OCI-LY1 (cell line): Measurements from ENCODE around the gene QKI.

Experiments used
- H2AFZ ChIP-seq: fragments of 200-600 bp; sonication (generic), shearing (Covaris generic); 2 replicates; pipeline ENCODE4 v1.6.0; 2014; ENCODE audit warnings: antibody characterized with exemption, mild to moderate bottlenecking, low read length
- H3F3A ChIP-seq: fragments of 200-600 bp; sonication (generic), shearing (Covaris generic); 2 replicates; pipeline ENCODE4 v1.6.0; 2014; ENCODE audit warnings: mild to moderate bottlenecking, antibody characterized with exemption, low read length, moderate library complexity; ENCODE audit not compliant: insufficient read depth
- H3K27ac ChIP-seq: fragments of 200-600 bp; sonication (generic); 2 replicates; pipeline ENCODE4 v1.5.1; 2014; ENCODE audit warnings: low read length, mixed run types, mild to moderate bottlenecking, low read depth; ENCODE audit not compliant: poor library complexity, severe bottlenecking
- H3K27me3 ChIP-seq: fragments of 200-600 bp; sonication (generic); 2 replicates; pipeline ENCODE4 v1.6.0; 2014; ENCODE audit warnings: antibody characterized with exemption, mild to moderate bottlenecking, low read length, moderate library complexity; ENCODE audit not compliant: insufficient read depth
- H3K36me3 ChIP-seq: fragments of 200-600 bp; sonication (generic); 2 replicates; pipeline ENCODE4 v1.6.1; 2014; ENCODE audit warnings: mild to moderate bottlenecking, antibody characterized with exemption, low read length, moderate library complexity, mixed read lengths; ENCODE audit not compliant: insufficient read depth
- H3K4me1 ChIP-seq: fragments of 200-600 bp; sonication (generic); 2 replicates; pipeline ENCODE4 v1.5.1; 2014; ENCODE audit warnings: mild to moderate bottlenecking, low read length, moderate library complexity; ENCODE audit not compliant: insufficient read depth, severe bottlenecking
- H3K4me2 ChIP-seq: fragments of 200-600 bp; sonication (generic), shearing (Covaris generic); 2 replicates; pipeline ENCODE4 v1.6.1; 2014; ENCODE audit warnings: low read length
- H3K4me3 ChIP-seq: fragments of 200-600 bp; sonication (generic); 2 replicates; pipeline ENCODE4 v1.5.1; 2014; ENCODE audit warnings: low read length, low read depth, mild to moderate bottlenecking, mixed read lengths; ENCODE audit not compliant: poor library complexity, severe bottlenecking
- H3K79me2 ChIP-seq: fragments of 200-600 bp; shearing (Covaris generic); 2 replicates; pipeline ENCODE4 v1.6.1; 2016; ENCODE audit warnings: mixed run types, low read length, mixed read lengths; ENCODE audit not compliant: insufficient read depth
- H3K9ac ChIP-seq: fragments of 200-600 bp; sonication (generic), shearing (Covaris generic); 2 replicates; pipeline ENCODE4 v1.6.1; 2014; ENCODE audit warnings: mild to moderate bottlenecking, low read length, mixed read lengths
- H3K9me2 ChIP-seq: fragments of 200-600 bp; sonication (generic), shearing (Covaris generic); 2 replicates; pipeline ENCODE4 v1.6.1; 2014; ENCODE audit warnings: low read depth, mild to moderate bottlenecking, low read length, mixed read lengths
- H3K9me3 ChIP-seq: fragments of 200-600 bp; shearing (Covaris generic); 2 replicates; pipeline ENCODE4 v1.6.1; 2014; ENCODE audit warnings: low read length, mixed read lengths
- H4K20me1 ChIP-seq: fragments of 200-600 bp; sonication (generic), shearing (Covaris generic); 2 replicates; pipeline ENCODE4 v1.6.0; 2016; ENCODE audit warnings: mild to moderate bottlenecking, low read length; ENCODE audit not compliant: insufficient read depth
- CTCF ChIP-seq: fragments of 200-600 bp; sonication (generic), shearing (Covaris generic); IDR thresholded peaks from 2 replicates; pipeline ENCODE4 v1.5.1; 2017; ENCODE audit warnings: mild to moderate bottlenecking, antibody characterized with exemption, low read length, moderate library complexity, mixed read lengths
- EZH2 ChIP-seq: fragments of 200-600 bp; sonication (generic), shearing (Covaris generic); IDR thresholded peaks from 2 replicates; pipeline ENCODE4 v1.8.0; 2017; ENCODE audit warnings: borderline replicate concordance, mixed run types, mild to moderate bottlenecking, antibody characterized with exemption, low read length, moderate library complexity, mixed read lengths

Gene QKI

GRCh38 chr6:163395831-163396185, 18.7 kb upstream of the QKI start:
- TF ChIP-seq CTCF (no peak), EZH2 (no peak)
- no peak overlapping the region for H3K9ac ChIP-seq
- no peaks in the 10 kb centered on the region for H3K79me2 ChIP-seq
- peaks cover 4% of the 10 kb centered on the region; the same call in 1 of the 2 replicates for H3K27me3 ChIP-seq
- no peaks in the 10 kb centered on the region for H3K4me1 ChIP-seq
- no peaks in the 10 kb centered on the region for H3K9me2 ChIP-seq
- no peak overlapping the region for H3K27ac ChIP-seq
- H3F3A ChIP-seq: no peaks in the 10 kb centered on the region
- H3K4me2 ChIP-seq: no peak overlapping the region
- no peak overlapping the region for H3K4me3 ChIP-seq
- H3K9me3 ChIP-seq: no peaks in the 10 kb centered on the region
- no peaks in the 10 kb centered on the region for H3K36me3 ChIP-seq
- no peak overlapping the region for H2AFZ ChIP-seq
- H4K20me1 ChIP-seq: no peaks in the 10 kb centered on the region

- no peak overlapping the region for H3K9ac ChIP-seq
- peaks cover 4% of the 10 kb centered on the region; the same call in 1 of the 2 replicates for H3K27me3 ChIP-seq
- H3K36me3 ChIP-seq: no peaks in the 10 kb centered on the region
- H3K9me2 ChIP-seq: no peaks in the 10 kb centered on the region
- no peak overlapping the region for H2AFZ ChIP-seq
- no peaks in the 10 kb centered on the region for H3K79me2 ChIP-seq
- H3K4me3 ChIP-seq: no peak overlapping the region
- no peak overlapping the region for H3K27ac ChIP-seq
- no peaks in the 10 kb centered on the region for H4K20me1 ChIP-seq
- H3K9me3 ChIP-seq: no peaks in the 10 kb centered on the region
- H3K4me2 ChIP-seq: no peak overlapping the region
- TF ChIP-seq EZH2: no peak
- no peaks in the 10 kb centered on the region for H3F3A ChIP-seq
- H3K4me1 ChIP-seq: no peaks in the 10 kb centered on the region
These were observed 17.2 kb upstream of the QKI start for GRCh38 chr6:163397326-163397725.

GRCh38 chr6:163398115-163398514, 16.4 kb upstream of the QKI start:
- no peaks in the 10 kb centered on the region for H3K9me3 ChIP-seq
- H3K4me2 ChIP-seq: no peak overlapping the region
- H3K27me3 ChIP-seq: peaks cover 4% of the 10 kb centered on the region; the same call in 1 of the 2 replicates
- TF ChIP-seq EZH2 (no peak), CTCF (no peak)
- no peaks in the 10 kb centered on the region for H3K36me3 ChIP-seq
- no peak overlapping the region for H2AFZ ChIP-seq
- H3K4me3 ChIP-seq: no peak overlapping the region
- no peaks in the 10 kb centered on the region for H3K4me1 ChIP-seq
- no peaks in the 10 kb centered on the region for H3K79me2 ChIP-seq
- no peaks in the 10 kb centered on the region for H4K20me1 ChIP-seq
- no peak overlapping the region for H3K27ac ChIP-seq
- no peak overlapping the region for H3K9ac ChIP-seq
- H3F3A ChIP-seq: no peaks in the 10 kb centered on the region
- H3K9me2 ChIP-seq: no peaks in the 10 kb centered on the region

GRCh38 chr6:163398815-163399214, 15.7 kb upstream of the QKI start:
- peaks cover 4% of the 10 kb centered on the region; the same call in 1 of the 2 replicates for H3K27me3 ChIP-seq
- no peaks in the 10 kb centered on the region for H4K20me1 ChIP-seq
- H3K4me2 ChIP-seq: no peak overlapping the region
- no peaks in the 10 kb centered on the region for H3K79me2 ChIP-seq
- H3K27ac ChIP-seq: no peak overlapping the region
- no peak overlapping the region for H3K4me3 ChIP-seq
- TF ChIP-seq CTCF: no peak
- no peak for TF ChIP-seq EZH2
- no peaks in the 10 kb centered on the region for H3K4me1 ChIP-seq
- no peak overlapping the region for H3K9ac ChIP-seq
- H3F3A ChIP-seq: no peaks in the 10 kb centered on the region
- H3K36me3 ChIP-seq: no peaks in the 10 kb centered on the region
- no peak overlapping the region for H2AFZ ChIP-seq
- no peaks in the 10 kb centered on the region for H3K9me3 ChIP-seq
- H3K9me2 ChIP-seq: no peaks in the 10 kb centered on the region
